HG02840 (cell line): Measurements from ENCODE around the gene FSTL5.

ENCODE experiments used
- ATAC-seq: cut with Tn5 transposase; IDR thresholded peaks from one replicate; pipeline ENCODE4 v1.9.1; 2021; ENCODE audit warnings: mild to moderate bottlenecking, moderate library complexity, moderate number of reproducible peaks; ENCODE audit not compliant: unreplicated experiment, low FRiP score

Gene FSTL5

GRCh38 chr4:161629694-161630441, 533.9 kb downstream of the FSTL5 start:
- no peak for ATAC-seq

- no peak for ATAC-seq
Observed at GRCh38 chr4:161604516-161605300, 559.1 kb downstream of the FSTL5 start.

- no peak for ATAC-seq
Observed at GRCh38 chr4:161601011-161601410, 562.8 kb downstream of the FSTL5 start.

GRCh38 chr4:161595230-161595771, 568.5 kb downstream of the FSTL5 start:
- no peak for ATAC-seq

GRCh38 chr4:161585011-161585410, 578.8 kb downstream of the FSTL5 start:
- no peak for ATAC-seq

- no peak for ATAC-seq
Observed at GRCh38 chr4:161583549-161583948, 580.3 kb downstream of the FSTL5 start.

GRCh38 chr4:161581262-161582230, 582.3 kb downstream of the FSTL5 start:
- no peak for ATAC-seq

- no peak for ATAC-seq
Observed at GRCh38 chr4:161577579-161578301, 586.1 kb downstream of the FSTL5 start.

- no peak for ATAC-seq
Observed at GRCh38 chr4:161573836-161574235, 590.0 kb downstream of the FSTL5 start.

GRCh38 chr4:161564230-161564834, 599.5 kb downstream of the FSTL5 start:
- ATAC-seq = no peak

GRCh38 chr4:161555689-161556660, 607.8 kb downstream of the FSTL5 start:
- peak; percentile 62 for ATAC-seq

GRCh38 chr4:161554372-161554990, 609.3 kb downstream of the FSTL5 start:
- no peak for ATAC-seq

- ATAC-seq = no peak
Observed at GRCh38 chr4:161546902-161547301, 616.9 kb downstream of the FSTL5 start.

GRCh38 chr4:161540265-161540664, 623.5 kb downstream of the FSTL5 start:
- ATAC-seq = no peak

GRCh38 chr4:161538941-161539340, 624.9 kb downstream of the FSTL5 start:
- no peak for ATAC-seq

GRCh38 chr4:161530710-161531109, 633.1 kb downstream of the FSTL5 start:
- ATAC-seq = no peak

GRCh38 chr4:161525121-161525520, 638.7 kb downstream of the FSTL5 start:
- no peak for ATAC-seq

GRCh38 chr4:161522031-161522430, 641.8 kb downstream of the FSTL5 start:
- no peak for ATAC-seq
